ENCODE data around the gene POLR1F. TPM values are rescaled to one million over a fixed set of nuclear protein-coding genes. Genes with fewer than 3 reads are reported as not detected.

Gene POLR1F
- total RNA-seq, 1 donor from 2014 or later = 8.9 TPM

Small RNAs within 50 kb of the gene (small RNA-seq; reads per million reads assigned to genes)
- gene MIR3146 (ENCODE audit: low replicate concordance) = not detected

Other genes starting within 250 kb of the POLR1F start
- gene TMEM196, start 64.6 kb upstream of the POLR1F start, total RNA-seq = 12.0 TPM

Data from temporal lobe (tissue), 2 donors.